OCI-LY1 (cell line): ENCODE measurements around the gene BLCAP.

Source experiments
- EZH2 ChIP-seq: fragments of 200-600 bp; sonication (generic), shearing (Covaris generic); IDR thresholded peaks from 2 replicates; pipeline ENCODE4 v1.8.0; 2017; ENCODE audit warnings: borderline replicate concordance, mixed run types, mild to moderate bottlenecking, antibody characterized with exemption, low read length, moderate library complexity, mixed read lengths
- TF ChIP-seq, protein P1 (sequence below): fragments of 200-600 bp; sonication (generic), shearing (Covaris generic); IDR thresholded peaks from 2 replicates; pipeline ENCODE4 v1.5.1; 2017; ENCODE audit warnings: mild to moderate bottlenecking, antibody characterized with exemption, low read length, moderate library complexity, mixed read lengths

DNA sequence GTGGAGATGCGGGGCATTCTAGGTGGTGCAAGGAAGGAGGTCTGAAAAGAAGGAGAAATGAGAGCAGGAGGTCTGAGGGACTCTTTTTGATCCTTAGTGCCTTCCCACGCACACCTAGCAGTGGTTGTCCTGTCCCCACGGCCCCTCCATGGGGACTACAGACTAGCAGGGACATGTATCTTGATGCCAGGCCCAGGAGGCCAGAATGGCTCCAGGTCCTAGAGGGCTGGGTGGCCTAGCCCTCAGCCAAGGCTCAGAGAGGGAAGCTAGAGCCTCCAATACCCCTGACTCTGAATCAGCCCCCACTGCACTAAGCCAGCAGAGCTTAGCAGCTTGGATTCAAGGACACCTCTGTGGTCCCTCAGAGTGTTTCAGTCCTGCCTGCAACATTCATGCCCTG is 16.7 kb upstream of the BLCAP start:
- TF ChIP-seq, protein P1, sequence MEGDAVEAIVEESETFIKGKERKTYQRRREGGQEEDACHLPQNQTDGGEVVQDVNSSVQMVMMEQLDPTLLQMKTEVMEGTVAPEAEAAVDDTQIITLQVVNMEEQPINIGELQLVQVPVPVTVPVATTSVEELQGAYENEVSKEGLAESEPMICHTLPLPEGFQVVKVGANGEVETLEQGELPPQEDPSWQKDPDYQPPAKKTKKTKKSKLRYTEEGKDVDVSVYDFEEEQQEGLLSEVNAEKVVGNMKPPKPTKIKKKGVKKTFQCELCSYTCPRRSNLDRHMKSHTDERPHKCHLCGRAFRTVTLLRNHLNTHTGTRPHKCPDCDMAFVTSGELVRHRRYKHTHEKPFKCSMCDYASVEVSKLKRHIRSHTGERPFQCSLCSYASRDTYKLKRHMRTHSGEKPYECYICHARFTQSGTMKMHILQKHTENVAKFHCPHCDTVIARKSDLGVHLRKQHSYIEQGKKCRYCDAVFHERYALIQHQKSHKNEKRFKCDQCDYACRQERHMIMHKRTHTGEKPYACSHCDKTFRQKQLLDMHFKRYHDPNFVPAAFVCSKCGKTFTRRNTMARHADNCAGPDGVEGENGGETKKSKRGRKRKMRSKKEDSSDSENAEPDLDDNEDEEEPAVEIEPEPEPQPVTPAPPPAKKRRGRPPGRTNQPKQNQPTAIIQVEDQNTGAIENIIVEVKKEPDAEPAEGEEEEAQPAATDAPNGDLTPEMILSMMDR, result no peak
- TF ChIP-seq EZH2, result no peak
